PC-9 (cell line): Measurements from ENCODE around the gene ANKLE1. TPM values are rescaled to one million over a fixed set of nuclear protein-coding genes. Genes with fewer than 3 reads are reported as not detected.

ENCODE experiments used
- BruUV-seq: library from RNA; stranded (reverse); fragments of 400-500 nt; replicated peaks from 2 replicates; lab custom pipeline; 2021; lab: Mats Ljungman, UMichigan
- CTCF ChIA-PET: fragments of 300-600 bp; sonication (Branson Sonifier 250); formaldehyde crosslinking; loops from one replicate; lab custom pipeline; 2022; ENCODE audit warnings: antibody characterized with exemption; lab: Charles Lee
- POLR2A ChIA-PET: fragments of 300-600 bp; sonication (Branson Sonifier 250); formaldehyde crosslinking; loops from one replicate; lab custom pipeline; 2022; ENCODE audit warnings: antibody characterized with exemption; ENCODE audit not compliant: unreplicated experiment; lab: Charles Lee
- DNase-seq, 2 experiments: peaks; one replicate each; pipeline versions ENCODE4 v3.0.0 to v3.0.0-alpha.2; 2015 to 2022; ENCODE audit warnings: mixed read lengths in 1 of 2
- H2AFZ ChIP-seq: fragments of 200-600 bp; sonication (generic); 2 replicates; pipeline ENCODE4 v1.8.1; 2017; ENCODE audit warnings: antibody characterized with exemption
- H3F3A ChIP-seq: fragments of 200-600 bp; sonication (generic); 2 replicates; pipeline ENCODE4 v1.8.1; 2017; ENCODE audit warnings: antibody characterized with exemption, mild to moderate bottlenecking, low read depth; ENCODE audit not compliant: insufficient read depth
- H3K27ac ChIP-seq: fragments of 200-600 bp; sonication (generic); 2 replicates; pipeline ENCODE4 v1.6.1; 2016; ENCODE audit warnings: mixed run types
- H3K27me3 ChIP-seq: fragments of 200-600 bp; sonication (generic); 2 replicates; pipeline ENCODE4 v1.6.1; 2016; ENCODE audit warnings: low read depth, mixed run types; ENCODE audit not compliant: insufficient read depth
- H3K36me3 ChIP-seq: fragments of 200-600 bp; sonication (generic); 2 replicates; pipeline ENCODE4 v1.6.1; 2016; ENCODE audit warnings: low read depth, mixed run types
- H3K4me1 ChIP-seq: fragments of 200-600 bp; sonication (generic); replicated peaks from 2 replicates; pipeline ENCODE4 v1.6.1; 2016; ENCODE audit warnings: mixed run types; ENCODE audit not compliant: insufficient read depth
- H3K4me2 ChIP-seq: fragments of 200-600 bp; sonication (generic); 2 replicates; pipeline ENCODE4 v1.6.1; 2017; ENCODE audit warnings: mixed run types
- H3K4me3 ChIP-seq: fragments of 200-600 bp; sonication (generic); 2 replicates; pipeline ENCODE4 v1.6.1; 2016; ENCODE audit warnings: mixed run types
- H3K79me2 ChIP-seq: fragments of 200-600 bp; sonication (generic); 2 replicates; pipeline ENCODE4 v1.6.1; 2017; ENCODE audit warnings: low read depth, mixed run types
- H3K9me2 ChIP-seq: fragments of 200-600 bp; sonication (generic); 2 replicates; pipeline ENCODE4 v1.8.1; 2017; ENCODE audit warnings: mild to moderate bottlenecking; ENCODE audit not compliant: insufficient read depth
- H3K9me3 ChIP-seq: fragments of 200-600 bp; sonication (generic); 2 replicates; pipeline ENCODE4 v1.8.1; 2016; ENCODE audit warnings: low read depth; ENCODE audit not compliant: insufficient read depth
- H4K20me1 ChIP-seq: fragments of 200-600 bp; sonication (generic); 2 replicates; pipeline ENCODE4 v1.8.1; 2017; ENCODE audit not compliant: insufficient read depth
- CTCF ChIP-seq: fragments of 200-600 bp; sonication (generic); conservative IDR thresholded peaks from 2 replicates; pipeline ENCODE4 v1.6.1; 2017; ENCODE audit warnings: mixed run types, antibody characterized with exemption, mild to moderate bottlenecking, moderate library complexity
- EZH2 ChIP-seq: fragments of 200-600 bp; sonication (generic); IDR thresholded peaks from 2 replicates; pipeline ENCODE4 v1.8.0; 2017; ENCODE audit warnings: antibody characterized with exemption, low read depth
- intact Hi-C: fragments of 100-400 bp; cut with micrococcal nuclease; formaldehyde crosslinking; loops from one replicate; pipeline ENCODE4 v1.10.0; 2022; ENCODE audit not compliant: unreplicated experiment
- total RNA-seq: library from RNA; stranded (reverse); gene quantifications from 2 replicates; pipeline ENCODE4 v1.2.3, GENCODE V29; 2021

The ANKLE1 gene
- total RNA-seq, 1 experiment from 2014 or later: 1.2 TPM

GRCh38 chr19:17325881-17326594 is 44.3 kb downstream of the ANKLE1 start:
- Histone ChIP-seq H3K27ac (peak overlapping the region; percentile 31; the same call in 1 of the 2 replicates), H3K79me2 (no peaks in the 10 kb centered on the region), H3F3A (peaks cover 45% of the 10 kb centered on the region), H3K9me3 (no peaks in the 10 kb centered on the region), H3K4me1 (peaks cover 23% of the 10 kb centered on the region), H3K9me2 (no peaks in the 10 kb centered on the region), H3K36me3 (no peaks in the 10 kb centered on the region), H2AFZ (no peak overlapping the region), H3K4me2 (peak overlapping the region; percentile 84), H3K4me3 (peak overlapping the region; percentile 0; the same call in 1 of the 2 replicates), H3K27me3 (no peaks in the 10 kb centered on the region), H4K20me1 (peaks cover 12% of the 10 kb centered on the region; the same call in 1 of the 2 replicates)
- ChIA-PET CTCF (interaction anchor here (0.5 kb wide), 2 partner anchors 29 to 33 kb away, joined by 3 to 7 read pairs; no protein-coding TSS in a partner anchor), POLR2A (interaction anchor here (0.5 to 0.6 kb wide), 5 partner anchors 9 to 348 kb away, joined by 5 to 13 read pairs (median 9); no protein-coding TSS in a partner anchor)
- TF ChIP-seq EZH2 (no peak), CTCF (no peak)
- BruUV-seq: TSS peak; percentile 22
- DNase-seq: no peak
- intact Hi-C loops: loop anchor here (1.0 to 5.0 kb wide), 3 partner anchors 9 to 34 kb away; partner anchors contain the start of gene MRPL34

GRCh38 chr19:17326595-17326966 is 44.9 kb downstream of the ANKLE1 start:
- Histone ChIP-seq H3K9me3 (no peaks in the 10 kb centered on the region), H3K36me3 (no peaks in the 10 kb centered on the region), H3K4me1 (peaks cover 23% of the 10 kb centered on the region), H3K27me3 (no peaks in the 10 kb centered on the region), H2AFZ (no peak overlapping the region), H3K27ac (peak overlapping the region; percentile 31), H3K4me2 (peak overlapping the region; percentile 84), H3F3A (peaks cover 42% of the 10 kb centered on the region), H4K20me1 (peaks cover 12% of the 10 kb centered on the region; the same call in 1 of the 2 replicates), H3K4me3 (peak overlapping the region; percentile 0; the same call in 1 of the 2 replicates), H3K79me2 (no peaks in the 10 kb centered on the region), H3K9me2 (no peaks in the 10 kb centered on the region)
- ChIA-PET CTCF (interaction anchor here (0.5 kb wide), 2 partner anchors 30 to 33 kb away, joined by 3 to 7 read pairs; no protein-coding TSS in a partner anchor), POLR2A (interaction anchor here (0.5 to 0.6 kb wide), 4 partner anchors 90 to 348 kb away, joined by 5 to 13 read pairs (median 10); no protein-coding TSS in a partner anchor)
- intact Hi-C loops: loop anchor here (1.0 to 5.0 kb wide), 3 partner anchors 9 to 34 kb away; partner anchors contain the start of gene MRPL34
- no TSS peak for BruUV-seq
- TF ChIP-seq CTCF (no peak), EZH2 (no peak)
- DNase-seq: peak; percentile 82 to 95

- POLR2A ChIA-PET: no interaction called here
- Histone ChIP-seq H3K9me3 (no peaks in the 10 kb centered on the region), H3K4me2 (peak overlapping the region; percentile 84), H3F3A (peaks cover 37% of the 10 kb centered on the region), H3K4me1 (peaks cover 23% of the 10 kb centered on the region), H3K27me3 (no peaks in the 10 kb centered on the region), H2AFZ (peak overlapping the region; percentile 82; the same call in 1 of the 2 replicates), H3K36me3 (no peaks in the 10 kb centered on the region), H4K20me1 (peaks cover 8% of the 10 kb centered on the region; the same call in 1 of the 2 replicates), H3K4me3 (peak overlapping the region; percentile 79; the same call in 1 of the 2 replicates), H3K79me2 (no peaks in the 10 kb centered on the region), H3K9me2 (no peaks in the 10 kb centered on the region), H3K27ac (peak overlapping the region; percentile 31)
- BruUV-seq: no TSS peak
- no peak for TF ChIP-seq EZH2
- intact Hi-C loops: loop anchor here (5.0 kb wide), 1 partner anchor 35 kb away; no protein-coding TSS in a partner anchor
- CTCF ChIA-PET: no interaction called here
- no peak for DNase-seq
Observed at GRCh38 chr19:17327068-17327653, 45.5 kb downstream of the ANKLE1 start.
